T47D (cell line): ENCODE measurements around the gene ITFG2.

ENCODE experiments used
- DNase-seq, 2 experiments: peaks; one replicate each; pipeline versions ENCODE4 v3.0.0 to v3.0.0-alpha.2; 2011 to 2012; ENCODE audit warnings: low read depth in 1 of 2, low spot score in 1 of 2
- JUND ChIP-seq: IDR thresholded peaks from 2 replicates; pipeline ENCODE4 v1.6.1; 2012; ENCODE audit warnings: low read depth
- in situ Hi-C: cut with HindIII; loops from 2 replicates; pipeline ENCODE4 v1.10.0; 2016; ENCODE audit warnings: low sequenced_read_pairs, low pct_unique_long_range_greater_than_20kb

Gene ITFG2

GRCh38 chr12:2779281-2779680, 33.2 kb upstream of the ITFG2 start:
- peak in 1 of 2 experiments; percentile 47 for DNase-seq
- TF ChIP-seq JUND, result no peak
- in situ Hi-C loops, result no loop called here

GRCh38 chr12:2783936-2784600, 28.4 kb upstream of the ITFG2 start:
- TF ChIP-seq JUND, result no peak
- peak; percentile 40 to 72 for DNase-seq
- in situ Hi-C loops, result no loop called here

GRCh38 chr12:2785017-2785416, 27.5 kb upstream of the ITFG2 start:
- TF ChIP-seq JUND, result no peak
- in situ Hi-C loops, result no loop called here
- peak in 1 of 2 experiments; percentile 48 for DNase-seq

GRCh38 chr12:2791089-2791488, 21.4 kb upstream of the ITFG2 start:
- in situ Hi-C loops, result no loop called here
- no peak for DNase-seq
- TF ChIP-seq JUND, result no peak

- in situ Hi-C loops, result no loop called here
- no peak for DNase-seq
These were observed 19.6 kb upstream of the ITFG2 start for GRCh38 chr12:2792671-2793500.

GRCh38 chr12:2793561-2793960, 18.9 kb upstream of the ITFG2 start:
- TF ChIP-seq JUND, result no peak

More at GRCh38 chr12:2792671-2793500, 19.6 kb upstream of the ITFG2 start:
- TF ChIP-seq JUND, result no peak

GRCh38 chr12:2794191-2794735, 18.2 kb upstream of the ITFG2 start:
- in situ Hi-C loops, result no loop called here
- peak; percentile 74 to 89 for DNase-seq
- no peak for TF ChIP-seq JUND

More at GRCh38 chr12:2793561-2793960, 18.9 kb upstream of the ITFG2 start:
- in situ Hi-C loops, result no loop called here
- DNase-seq, result no peak

GRCh38 chr12:2794736-2795289, 17.7 kb upstream of the ITFG2 start, which contains the start of gene FKBP4:
Gene FKBP4, plus strand, starts transcription at chr12:2794970. Its CDS starts 170 bp downstream, at chr12:2795140.
- no peak for TF ChIP-seq JUND
- DNase-seq, result peak; percentile 97
- in situ Hi-C loops, result no loop called here

GRCh38 chr12:2795291-2796186, 16.9 kb upstream of the ITFG2 start:
- no peak for TF ChIP-seq JUND
- in situ Hi-C loops, result no loop called here
- peak; percentile 90 to 96 for DNase-seq

- no peak for TF ChIP-seq JUND
- DNase-seq, result peak; percentile 67 to 69
- in situ Hi-C loops, result no loop called here
These were observed 16.2 kb upstream of the ITFG2 start for GRCh38 chr12:2796187-2796666.

- DNase-seq, result peak in 1 of 2 experiments; percentile 42
- in situ Hi-C loops, result no loop called here
- no peak for TF ChIP-seq JUND
These were observed 14.6 kb upstream of the ITFG2 start for GRCh38 chr12:2797721-2798418.
